ENCODE data around the gene RMND5A.

Gene RMND5A

GRCh38 chr2:86791573-86791972 lies 71.5 kb downstream of the RMND5A start:
- DNase-seq (ENCODE audit: low read depth) = no peak

GRCh38 chr2:86793752-86794151 lies 73.7 kb downstream of the RMND5A start:
- DNase-seq (ENCODE audit: low read depth) = no peak

- no peak for DNase-seq (ENCODE audit: low read depth)
Measured at GRCh38 chr2:86794861-86795260, 74.8 kb downstream of the RMND5A start.

DNA sequence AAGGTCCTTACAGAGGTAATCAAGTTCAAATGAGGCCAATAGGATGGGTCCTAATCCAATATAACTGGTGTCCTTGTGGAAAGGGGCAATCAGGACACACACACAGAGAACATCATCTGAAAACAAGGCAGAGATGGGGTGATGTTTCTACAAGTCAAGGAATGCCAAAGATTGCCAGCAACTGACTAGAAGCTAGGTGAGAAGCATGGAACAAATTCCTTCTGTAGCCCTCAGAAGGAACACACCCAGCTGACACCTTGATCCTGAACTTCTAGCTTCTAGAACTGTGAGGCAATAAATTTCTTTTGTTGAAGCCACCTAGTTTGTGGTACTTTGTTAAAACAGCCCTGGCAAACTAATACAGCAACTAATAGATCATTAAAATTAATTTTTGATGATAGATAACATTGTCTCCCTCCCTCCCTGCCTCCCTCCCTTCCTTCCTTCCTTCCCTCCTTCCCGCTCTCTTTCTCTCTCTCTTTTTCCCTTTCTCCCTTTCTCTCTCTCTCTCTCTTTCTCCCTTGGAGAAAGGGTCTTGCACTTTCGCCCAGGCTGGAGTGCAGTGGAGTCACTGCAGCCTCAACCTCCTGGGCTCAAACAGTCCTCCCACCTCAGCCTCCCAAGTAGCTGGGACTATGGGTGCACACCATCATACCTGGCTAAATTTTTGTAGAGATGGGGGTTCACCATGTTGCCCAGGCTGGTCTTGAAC lies 80.9 kb downstream of the RMND5A start:
- no peak for DNase-seq (ENCODE audit: low read depth)

- DNase-seq (ENCODE audit: low read depth) = no peak
Measured at GRCh38 chr2:86806059-86806857, 86.2 kb downstream of the RMND5A start.

DNA sequence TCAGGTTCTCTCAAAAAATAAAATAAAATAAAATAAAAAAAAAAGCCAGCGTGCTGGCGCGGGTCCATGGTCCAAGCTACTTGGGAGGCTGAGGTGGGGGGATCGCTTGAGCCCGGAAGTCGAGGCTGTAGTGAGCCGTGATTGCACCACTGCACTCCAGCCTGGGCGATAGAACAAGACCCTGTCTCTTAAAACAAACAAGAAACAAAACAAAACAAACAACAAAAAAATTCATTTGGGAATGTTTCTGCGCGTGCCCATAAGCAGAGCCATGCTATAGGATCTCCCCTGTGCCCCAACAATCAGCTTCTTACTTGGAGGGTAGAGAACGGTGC lies 87.0 kb downstream of the RMND5A start:
- DNase-seq (ENCODE audit: low read depth) = no peak

GRCh38 chr2:86807468-86808275 lies 87.6 kb downstream of the RMND5A start:
- no peak for DNase-seq (ENCODE audit: low read depth)

DNA sequence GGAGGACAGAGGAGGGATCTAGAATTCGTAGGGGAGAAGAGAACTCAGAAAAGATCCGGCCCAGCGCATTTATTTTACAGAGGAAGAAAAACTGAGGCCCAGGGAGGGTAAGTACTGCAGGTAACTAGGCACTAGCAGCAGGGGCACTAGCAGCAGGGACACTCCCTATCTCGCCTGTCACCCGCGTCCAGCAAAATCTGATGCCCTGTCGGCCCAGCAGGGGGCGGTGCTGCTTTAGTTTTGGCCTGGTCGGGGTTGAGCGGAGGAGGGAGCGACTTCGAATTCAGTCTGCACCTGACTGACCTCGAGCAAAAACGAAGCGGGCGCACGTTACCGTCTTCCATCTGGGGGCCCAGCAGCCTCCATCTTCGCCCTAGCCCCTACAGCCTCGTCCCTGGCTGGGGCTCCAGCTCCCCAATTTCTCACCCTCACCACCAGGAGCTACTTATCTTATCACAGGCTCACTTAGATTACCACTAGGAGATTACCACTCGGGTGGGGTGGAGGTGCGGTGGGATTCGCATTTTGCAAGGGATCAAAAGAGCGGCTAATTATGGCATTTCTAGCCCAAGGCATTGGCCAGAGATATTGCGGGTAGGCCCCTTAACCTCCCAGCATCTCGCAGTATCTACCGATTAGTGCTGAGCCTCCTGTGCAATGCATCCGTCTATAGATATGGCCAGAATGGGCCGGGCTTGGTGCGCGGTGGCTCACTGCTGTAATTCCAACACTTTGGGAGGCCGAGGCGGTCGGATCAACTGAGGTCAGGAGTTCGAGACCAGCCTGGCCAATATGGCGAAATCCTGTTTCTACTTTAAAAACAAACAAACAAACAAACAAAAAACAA lies 88.4 kb downstream of the RMND5A start:
- peak; percentile 41 for DNase-seq (ENCODE audit: low read depth)

GRCh38 chr2:86809481-86810121 lies 89.5 kb downstream of the RMND5A start:
- no peak for DNase-seq (ENCODE audit: low read depth)

- no peak for DNase-seq (ENCODE audit: low read depth)
Measured at GRCh38 chr2:86815611-86816010, 95.5 kb downstream of the RMND5A start.

DNA sequence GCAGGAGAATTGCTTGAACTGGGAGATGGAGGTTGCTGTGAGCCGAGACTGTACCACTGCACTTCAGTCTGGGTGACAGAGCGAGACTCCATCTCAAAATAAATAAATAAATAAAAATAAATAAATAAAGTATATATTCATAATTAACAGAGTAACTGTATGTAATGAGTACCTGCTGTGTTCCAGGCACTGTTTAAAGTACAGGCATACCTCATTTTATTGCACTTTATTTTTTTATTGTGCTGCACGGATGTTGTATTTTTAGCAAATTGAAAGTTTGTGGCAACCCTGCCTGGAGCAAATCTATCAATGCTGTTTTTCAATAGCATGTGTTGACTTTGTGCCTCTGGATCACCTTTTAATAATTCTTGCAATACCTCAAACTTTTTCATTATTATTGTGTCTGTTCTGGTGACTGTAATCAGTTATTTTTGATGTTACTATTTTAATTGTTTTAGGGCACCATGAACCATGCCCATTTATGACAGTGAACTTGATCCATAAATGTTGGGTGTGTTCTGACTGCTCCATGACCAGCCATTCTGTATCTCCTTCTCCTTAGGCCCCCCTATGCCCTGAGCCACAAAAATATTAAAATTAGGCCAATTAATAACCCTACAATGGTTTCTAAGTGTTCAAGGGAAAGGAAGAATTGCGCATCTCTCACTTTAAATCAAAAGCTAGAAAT lies 98.2 kb downstream of the RMND5A start:
- no peak for DNase-seq (ENCODE audit: low read depth)

GRCh38 chr2:86818957-86819356 lies 98.9 kb downstream of the RMND5A start:
- DNase-seq (ENCODE audit: low read depth) = no peak

- no peak for DNase-seq (ENCODE audit: low read depth)
Measured at GRCh38 chr2:86821306-86821705, 101.2 kb downstream of the RMND5A start.

DNA sequence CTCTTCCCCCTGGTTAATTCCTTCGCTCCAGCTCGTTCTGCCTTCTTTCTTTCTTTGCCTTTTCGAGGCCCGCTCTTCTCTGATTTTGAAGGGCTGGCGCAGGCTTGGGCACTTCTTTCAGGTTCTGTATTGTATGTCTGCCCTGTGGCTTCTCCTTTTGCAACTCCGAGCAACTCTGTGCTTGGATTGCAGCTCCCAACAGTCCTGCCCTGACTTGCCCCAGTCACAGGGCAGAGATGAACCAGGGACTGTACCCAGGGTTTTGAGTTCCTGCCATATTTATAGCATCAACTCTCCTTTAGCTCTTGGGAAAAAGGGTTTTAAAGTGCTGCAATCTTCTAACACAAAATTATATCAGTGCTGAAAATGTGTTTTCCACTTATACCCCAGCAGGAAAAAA lies 101.8 kb downstream of the RMND5A start:
- no peak for DNase-seq (ENCODE audit: low read depth)

GRCh38 chr2:86822668-86823345 lies 102.7 kb downstream of the RMND5A start:
- DNase-seq (ENCODE audit: low read depth) = no peak

GRCh38 chr2:86825036-86825692 lies 105.1 kb downstream of the RMND5A start:
- DNase-seq (ENCODE audit: low read depth) = no peak

- no peak for DNase-seq (ENCODE audit: low read depth)
Measured at GRCh38 chr2:86825693-86826381, 105.7 kb downstream of the RMND5A start.

DNA sequence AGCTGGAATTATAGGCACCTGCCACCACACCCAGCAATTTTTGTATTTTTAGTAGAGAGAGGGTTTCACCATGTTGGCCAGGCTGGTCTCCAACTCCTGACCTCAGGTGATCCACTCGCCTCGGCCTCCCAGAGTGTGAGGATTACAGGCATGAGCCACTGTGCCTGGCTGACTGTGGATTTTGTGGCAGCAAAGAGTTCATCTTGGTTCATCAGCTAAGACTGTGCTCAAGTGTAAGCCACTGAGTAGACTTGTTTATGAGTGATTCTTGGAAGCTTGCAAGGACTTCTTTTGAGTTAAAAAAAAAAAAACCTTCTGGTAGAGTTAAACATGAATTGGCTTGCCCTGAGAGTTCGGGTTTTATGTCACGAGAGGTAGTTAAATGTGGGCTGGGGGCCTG lies 106.9 kb downstream of the RMND5A start:
- DNase-seq (ENCODE audit: low read depth) = no peak

All from GM04504 (cell line).